SH-SY5Y (cell line): ENCODE data around the gene SLC25A26.

Experiments
- GATA2 ChIP-seq: IDR thresholded peaks from 2 replicates; pipeline ENCODE4 v1.6.1; 2011; ENCODE audit warnings: mild to moderate bottlenecking, low read depth, low read length
- GATA3 ChIP-seq: IDR thresholded peaks from 2 replicates; pipeline ENCODE4 v1.6.1; 2011; ENCODE audit warnings: low read depth, mild to moderate bottlenecking, low read length, moderate library complexity

The SLC25A26 gene

DNA sequence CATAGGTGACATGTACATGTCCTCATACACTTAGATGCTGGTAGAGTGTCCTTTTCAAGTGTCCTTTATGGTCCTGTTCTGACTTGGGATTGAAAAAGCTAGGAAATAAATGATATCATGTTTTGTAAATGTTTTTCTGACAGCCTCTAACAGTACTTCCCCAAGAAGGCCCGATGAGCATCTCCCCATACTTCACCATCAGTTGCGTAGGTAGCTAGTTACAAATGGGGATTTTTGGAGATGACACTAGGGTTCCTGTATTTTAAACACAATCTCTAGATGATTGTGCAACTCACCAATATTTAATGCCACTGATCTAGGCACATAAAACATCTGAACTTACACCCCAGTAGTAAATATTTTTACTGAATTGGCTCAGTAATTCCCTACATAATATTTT lies 27.8 kb downstream of the SLC25A26 start:
- TF ChIP-seq GATA2 (no peak), GATA3 (no peak)

DNA sequence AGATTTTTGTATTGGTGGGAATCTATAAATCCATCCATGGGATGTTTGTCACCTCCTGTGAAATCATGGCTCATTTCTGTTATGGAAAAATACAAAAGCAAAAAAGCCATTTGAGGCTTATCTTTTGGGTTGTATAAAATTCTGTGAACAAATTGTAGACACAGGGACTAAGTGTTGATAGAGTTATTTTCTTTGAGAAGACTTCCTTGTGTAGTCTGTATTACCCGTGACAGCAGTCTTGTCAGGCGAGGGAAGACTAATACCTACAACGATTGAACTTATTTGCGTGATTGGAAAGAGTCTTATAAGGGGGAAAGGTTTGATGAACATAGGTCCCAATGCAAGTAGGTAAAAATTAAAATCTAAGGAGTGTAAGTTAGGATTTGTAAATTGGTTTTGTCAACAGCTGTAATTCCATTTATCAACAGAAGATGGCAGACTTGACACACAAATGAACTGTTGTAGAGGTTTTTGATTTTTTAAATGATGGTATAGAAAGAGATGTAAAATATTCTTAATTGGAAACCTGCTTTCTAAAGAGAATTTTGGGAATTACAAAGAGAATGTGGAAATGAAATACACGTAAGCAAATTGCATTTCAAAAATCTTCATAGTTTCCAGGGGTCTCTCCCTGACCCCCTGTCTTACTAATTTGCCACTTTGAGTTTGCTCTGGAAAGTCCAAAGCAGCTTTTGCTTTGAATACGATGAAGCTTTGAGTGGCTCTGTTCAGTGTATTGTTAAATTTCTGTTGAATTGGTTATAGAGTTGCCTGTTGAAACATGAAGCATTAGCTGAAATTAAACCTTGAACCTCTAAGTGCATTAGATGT lies 33.2 kb downstream of the SLC25A26 start:
- no peak for TF ChIP-seq GATA3
- TF ChIP-seq GATA2, result no peak

DNA sequence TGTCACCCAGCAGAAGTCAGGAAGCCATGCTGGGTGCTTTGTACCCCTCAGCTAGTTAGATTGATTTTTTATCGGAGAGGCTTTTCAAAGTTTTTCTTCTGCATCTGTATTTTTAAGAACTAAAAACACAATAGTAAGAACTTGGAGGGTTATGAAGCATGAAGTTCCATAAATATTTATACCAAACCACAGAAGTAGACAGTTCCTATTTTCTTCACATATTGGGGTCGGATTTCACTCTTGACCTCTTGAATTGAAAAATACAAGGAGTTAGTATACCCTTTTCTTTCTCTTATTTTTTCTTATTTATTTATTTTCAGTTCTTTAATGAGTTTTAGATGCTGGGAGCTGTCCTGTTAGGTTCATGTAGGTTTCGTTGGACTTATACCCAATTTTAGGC lies 35.1 kb downstream of the SLC25A26 start:
- TF ChIP-seq GATA3 (no peak), GATA2 (no peak)

DNA sequence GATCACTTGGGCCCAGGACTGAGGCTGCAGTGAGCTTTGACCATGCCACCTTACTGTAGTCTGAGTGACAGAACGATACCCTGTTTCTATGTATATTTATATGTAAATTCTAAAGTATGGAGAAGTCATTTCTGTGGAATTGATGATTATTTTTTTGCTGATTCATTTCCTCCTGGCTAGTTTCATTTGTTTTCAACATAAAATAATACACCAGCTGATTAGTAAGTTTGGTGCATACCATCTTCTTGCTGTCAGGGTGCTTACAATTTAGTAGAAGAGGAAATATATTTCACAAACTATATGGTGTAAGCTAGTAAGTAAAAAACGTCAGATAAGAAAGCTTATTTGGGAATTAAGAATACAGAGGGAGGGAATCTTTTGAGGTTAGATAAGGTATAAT lies 36.0 kb downstream of the SLC25A26 start:
- no peak for TF ChIP-seq GATA2
- no peak for TF ChIP-seq GATA3

DNA sequence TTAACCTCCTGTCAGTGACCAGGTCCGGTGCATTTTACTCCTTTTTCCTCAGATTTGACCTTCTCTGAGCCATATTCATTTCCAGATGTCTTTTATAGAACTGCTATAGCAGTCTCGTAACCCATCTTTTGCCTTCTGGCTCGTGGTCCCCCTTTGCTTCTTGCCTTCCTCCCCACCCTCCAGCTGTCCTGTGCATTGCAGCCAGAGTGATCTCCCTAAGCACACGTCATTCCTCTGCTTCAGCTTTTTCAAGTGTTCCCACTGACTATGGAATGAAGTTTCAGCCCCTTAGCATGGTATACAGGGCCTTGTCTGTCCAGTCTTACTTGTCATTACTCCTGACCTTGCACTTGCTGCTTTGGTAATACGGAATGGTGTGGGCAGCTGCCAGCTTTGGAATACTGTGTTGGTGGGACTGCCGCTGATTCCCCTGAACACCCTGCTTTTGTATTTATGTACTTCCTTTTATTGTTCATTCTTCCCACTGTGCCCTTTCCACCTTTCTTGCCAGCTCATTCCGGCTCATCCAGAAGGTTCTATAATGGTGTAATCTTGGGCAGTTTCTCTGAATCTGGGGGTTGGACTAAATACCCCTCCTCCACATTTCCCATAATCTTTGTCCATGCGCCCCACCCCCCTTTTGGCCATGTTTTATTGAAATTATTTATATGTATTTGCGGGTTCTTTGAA lies 38.9 kb downstream of the SLC25A26 start:
- TF ChIP-seq GATA3, result no peak
- no peak for TF ChIP-seq GATA2

DNA sequence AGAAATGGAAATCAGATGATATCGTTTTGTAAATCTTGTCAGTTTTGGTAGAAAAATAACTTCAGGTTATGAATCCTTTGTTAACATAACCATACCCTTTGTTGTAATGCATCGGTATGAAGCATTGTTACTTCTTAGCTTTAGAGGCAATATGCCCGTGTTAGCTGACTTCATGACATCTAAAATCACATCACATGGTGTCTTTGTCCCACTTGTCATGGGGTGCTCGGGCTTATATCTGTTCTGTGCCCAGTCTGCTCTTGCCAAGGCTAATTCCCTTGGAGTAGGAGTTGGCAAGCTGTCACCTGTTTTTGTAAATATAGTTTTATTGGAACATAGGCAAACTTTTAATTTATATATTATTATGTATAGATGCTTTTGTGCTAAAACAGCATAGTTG lies 39.6 kb downstream of the SLC25A26 start:
- no peak for TF ChIP-seq GATA2
- no peak for TF ChIP-seq GATA3

DNA sequence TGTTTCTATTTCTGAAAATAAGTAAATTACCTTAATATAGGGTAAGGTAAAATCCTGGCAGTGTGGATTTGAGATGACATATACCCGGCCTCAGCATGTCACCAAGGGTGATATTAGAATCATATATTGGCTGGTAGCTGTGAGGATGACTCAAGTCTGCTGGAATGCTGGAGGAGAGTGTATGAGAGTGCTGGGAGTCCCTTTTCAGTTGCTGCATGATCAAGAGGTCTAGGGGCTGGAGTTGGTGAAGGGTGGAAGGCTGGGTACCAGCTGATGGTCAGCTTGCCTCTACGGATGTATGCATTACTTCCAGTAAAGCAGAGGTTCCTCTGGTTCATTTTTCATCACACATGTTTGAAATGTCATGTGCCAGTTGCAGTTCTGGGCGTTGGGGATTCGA lies 40.6 kb downstream of the SLC25A26 start:
- TF ChIP-seq GATA2, result no peak
- no peak for TF ChIP-seq GATA3

DNA sequence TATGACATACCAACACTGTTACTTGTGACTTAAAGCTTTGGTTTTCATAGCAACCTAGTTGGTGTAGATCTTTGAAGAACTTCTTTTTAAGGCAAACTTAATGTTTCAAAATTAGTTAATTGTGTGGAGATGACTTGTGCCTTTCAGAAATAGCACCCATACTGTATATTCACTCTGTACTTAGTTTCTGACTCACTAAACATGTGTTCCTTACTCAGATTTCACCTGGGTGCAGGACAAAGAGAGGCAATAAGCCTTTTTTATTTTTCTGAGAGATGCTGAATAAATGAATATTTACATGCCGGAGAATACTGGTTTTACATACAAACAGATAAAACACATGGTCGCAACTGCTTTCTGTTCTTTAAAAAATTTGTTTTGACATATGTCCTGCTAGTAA lies 44.8 kb downstream of the SLC25A26 start:
- no peak for TF ChIP-seq GATA2
- no peak for TF ChIP-seq GATA3

DNA sequence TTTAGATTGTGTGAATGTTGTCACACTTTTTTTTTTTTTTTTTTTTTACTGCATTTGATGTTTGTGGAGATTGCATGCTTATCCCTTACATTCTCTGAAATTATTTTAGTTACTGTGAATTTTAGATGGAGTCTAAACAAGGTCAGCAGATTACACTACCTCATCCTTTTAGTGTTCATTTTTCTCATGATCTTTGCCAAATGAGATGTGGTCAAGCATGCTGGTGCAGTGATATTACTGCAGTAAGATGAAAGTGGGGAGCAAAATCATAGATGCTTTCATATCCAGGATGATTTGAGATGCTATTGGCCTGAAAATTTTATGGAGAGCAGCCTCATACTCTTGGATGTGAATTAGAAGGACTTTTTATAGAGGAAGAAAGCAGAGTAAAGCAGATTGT lies 45.8 kb downstream of the SLC25A26 start:
- TF ChIP-seq GATA2 (no peak), GATA3 (no peak)

DNA sequence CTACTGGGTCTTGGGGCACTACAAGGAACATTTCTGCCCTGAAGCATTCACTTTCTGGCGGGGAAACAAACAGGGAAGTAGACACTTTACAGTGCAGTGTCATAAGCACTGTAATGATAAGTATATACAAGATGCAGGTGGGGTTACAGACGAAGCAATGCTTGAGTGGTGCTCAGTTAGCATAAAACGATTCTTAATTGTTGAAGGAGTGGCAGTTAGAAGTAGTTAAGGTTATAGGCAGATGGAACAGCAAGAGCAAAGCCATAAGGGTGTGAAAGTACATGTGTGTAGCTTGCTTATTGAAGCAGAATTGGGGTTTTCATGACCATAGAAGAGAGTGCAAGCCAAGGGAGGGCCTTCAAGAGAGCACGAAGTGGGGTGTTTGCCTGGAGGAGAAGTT lies 46.2 kb downstream of the SLC25A26 start:
- TF ChIP-seq GATA3 (no peak), GATA2 (no peak)

DNA sequence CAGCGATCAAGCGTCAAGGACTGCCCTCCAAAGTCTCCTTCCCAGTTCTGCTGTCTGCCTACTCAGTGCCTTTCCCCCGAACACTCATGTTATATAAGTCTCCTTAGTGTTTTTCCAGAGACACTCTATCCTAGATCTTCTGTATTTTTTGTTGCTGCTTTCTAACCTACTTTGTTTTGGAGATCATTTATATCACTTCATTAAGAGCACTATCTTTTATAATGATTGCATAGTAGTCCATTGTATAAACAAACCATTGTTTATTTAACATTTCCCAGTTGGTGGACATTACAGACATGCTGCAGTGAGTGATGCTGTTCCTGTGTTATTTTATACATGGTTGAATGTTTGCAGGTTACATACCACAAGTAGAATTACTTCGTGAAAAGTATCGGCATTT lies 47.1 kb downstream of the SLC25A26 start:
- TF ChIP-seq GATA3 (no peak), GATA2 (no peak)

DNA sequence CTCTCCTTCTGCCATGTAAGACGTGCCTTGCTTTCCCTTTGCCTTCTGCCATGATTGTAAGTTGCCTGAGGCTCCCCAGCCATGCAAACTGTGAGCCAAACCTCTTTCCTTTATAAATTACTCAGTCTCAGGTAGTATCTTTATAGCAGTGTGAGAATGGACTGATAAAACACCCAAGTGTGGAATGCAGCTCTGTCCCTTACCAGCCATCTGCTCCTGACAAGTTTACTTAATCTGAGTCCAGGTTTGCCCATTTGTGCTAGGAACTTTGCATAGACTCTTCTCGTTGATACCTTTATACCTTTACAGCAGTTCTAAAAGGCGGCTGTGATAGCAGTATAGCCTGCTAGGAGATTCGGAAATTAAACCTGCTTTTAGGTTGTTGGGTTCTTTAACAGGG lies 48.1 kb downstream of the SLC25A26 start:
- TF ChIP-seq GATA3 (no peak), GATA2 (no peak)

DNA sequence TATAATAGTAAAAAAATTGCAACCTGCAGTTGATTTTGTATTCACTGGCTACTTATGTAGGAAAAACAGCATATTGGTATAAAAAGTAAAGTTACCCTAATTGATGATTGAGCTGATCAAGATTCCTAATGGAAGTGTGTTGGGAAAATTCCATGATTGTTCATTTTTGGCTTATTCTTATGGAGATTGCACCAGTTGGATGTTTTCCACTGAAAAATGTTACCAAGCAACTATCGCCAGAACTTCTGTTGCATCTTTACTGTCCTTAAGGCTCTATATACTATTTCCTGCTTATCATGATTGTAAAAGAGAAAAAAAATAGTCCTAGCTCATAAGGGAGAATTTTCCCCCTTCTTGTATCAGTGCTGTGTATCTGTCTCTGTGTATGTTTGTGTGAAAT lies 48.6 kb downstream of the SLC25A26 start:
- TF ChIP-seq GATA3 (no peak), GATA2 (no peak)

DNA sequence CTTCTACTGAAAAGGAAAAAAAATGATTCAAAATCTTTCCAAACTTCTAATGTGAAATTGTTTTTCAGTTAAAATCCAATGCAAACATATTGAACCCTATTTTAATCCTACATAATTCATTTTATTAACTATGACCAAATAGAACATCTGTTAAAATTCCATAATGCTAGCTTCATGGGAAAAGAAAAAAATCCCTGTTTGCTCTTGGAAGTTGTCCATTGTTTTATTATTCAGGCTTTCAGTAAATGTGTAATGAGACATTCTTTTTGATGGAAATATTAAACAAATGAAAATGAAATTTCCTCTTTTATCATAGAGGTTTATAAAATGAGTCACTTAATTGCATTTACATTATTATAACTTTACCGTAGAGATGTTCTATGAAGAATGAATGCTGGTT lies 49.5 kb downstream of the SLC25A26 start:
- TF ChIP-seq GATA3, result no peak
- TF ChIP-seq GATA2, result no peak

DNA sequence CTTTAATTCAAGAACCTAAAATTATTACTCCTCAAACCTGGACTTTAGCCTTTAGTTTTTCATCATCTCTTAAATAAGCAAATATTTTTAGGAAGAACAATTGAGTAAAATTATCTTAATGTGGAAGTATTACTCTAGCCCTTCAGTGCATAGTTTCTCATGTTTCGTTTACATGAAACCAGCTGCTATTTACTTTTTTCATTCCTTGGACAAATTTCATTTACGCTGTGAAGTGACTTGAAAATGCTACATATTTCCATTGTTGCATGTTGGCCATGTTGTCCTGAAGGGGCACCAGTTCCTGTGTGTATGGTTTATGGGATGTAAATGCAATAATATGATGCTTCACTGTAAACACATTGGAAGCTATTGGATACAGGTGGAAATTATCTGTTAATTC lies 49.9 kb downstream of the SLC25A26 start:
- no peak for TF ChIP-seq GATA3
- no peak for TF ChIP-seq GATA2

DNA sequence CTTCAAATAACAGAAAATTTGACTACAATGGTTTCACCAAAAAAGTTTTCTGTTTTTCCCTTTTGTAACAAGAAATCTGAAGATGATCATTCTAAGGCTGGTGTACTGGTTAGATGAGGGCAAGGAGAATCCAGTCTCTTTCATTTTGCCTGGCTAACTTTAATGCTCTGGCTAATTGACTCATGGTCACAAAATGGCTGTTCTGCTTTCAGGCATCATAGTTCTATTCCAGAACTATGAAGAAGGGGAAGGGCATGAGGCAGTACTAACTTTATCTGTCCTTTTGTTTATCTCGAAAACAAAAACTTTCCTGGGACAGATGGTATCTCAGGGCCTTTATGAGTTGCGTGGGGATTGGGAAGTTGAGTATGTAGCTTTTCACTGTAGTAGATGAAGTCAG lies 50.4 kb downstream of the SLC25A26 start:
- TF ChIP-seq GATA3, result no peak
- no peak for TF ChIP-seq GATA2
